HG03342 (cell line): Measurements from ENCODE around the gene AK1.
A peak's percentile ranks its signal among the peaks of the same experiment; 100 is the strongest.

Experiments
- ATAC-seq: cut with Tn5 transposase; IDR thresholded peaks from one replicate; pipeline ENCODE4 v1.9.1; 2021; ENCODE audit warnings: mild to moderate bottlenecking, moderate library complexity; ENCODE audit not compliant: unreplicated experiment

Gene AK1, protein sequence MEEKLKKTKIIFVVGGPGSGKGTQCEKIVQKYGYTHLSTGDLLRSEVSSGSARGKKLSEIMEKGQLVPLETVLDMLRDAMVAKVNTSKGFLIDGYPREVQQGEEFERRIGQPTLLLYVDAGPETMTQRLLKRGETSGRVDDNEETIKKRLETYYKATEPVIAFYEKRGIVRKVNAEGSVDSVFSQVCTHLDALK

GRCh38 chr9:127877566-127877998 lies at the start of gene AK1:
AK1 (minus strand) TSS chr9:127877675; CDS start chr9:127874617, 3,058 bp downstream.
- no peak for ATAC-seq

- ATAC-seq = no peak
Measured at GRCh38 chr9:127926906-127927200, 49.4 kb upstream of the AK1 start.

GRCh38 chr9:127925959-127926905 lies 48.8 kb upstream of the AK1 start:
- no peak for ATAC-seq

GRCh38 chr9:127924736-127925444 lies 47.4 kb upstream of the AK1 start:
- ATAC-seq = no peak

- ATAC-seq = no peak
Measured at GRCh38 chr9:127923771-127924170, 46.3 kb upstream of the AK1 start.

- ATAC-seq = no peak
Measured at GRCh38 chr9:127923046-127923445, 45.6 kb upstream of the AK1 start.

- ATAC-seq = no peak
Measured at GRCh38 chr9:127921557-127922120, 44.2 kb upstream of the AK1 start.

DNA sequence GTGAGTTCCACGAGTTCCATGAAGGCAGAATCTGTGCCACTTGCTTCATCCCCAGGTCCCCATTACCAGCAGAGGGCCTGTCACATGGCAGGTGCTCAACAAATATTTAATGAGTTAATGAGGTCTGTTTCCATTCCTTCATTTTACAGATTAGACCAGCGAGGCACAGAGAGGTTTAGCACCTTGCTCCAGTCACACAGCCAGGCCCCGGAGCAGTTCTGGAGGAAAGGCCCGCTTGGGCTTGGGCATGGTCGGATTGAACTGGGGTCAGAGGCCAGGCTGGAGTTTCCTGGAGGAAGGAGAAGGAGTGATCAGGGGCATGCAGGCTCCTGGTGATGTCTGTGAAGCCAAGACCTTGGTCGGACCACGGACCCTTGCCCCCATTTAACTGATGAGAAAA lies 43.3 kb upstream of the AK1 start:
- no peak for ATAC-seq

DNA sequence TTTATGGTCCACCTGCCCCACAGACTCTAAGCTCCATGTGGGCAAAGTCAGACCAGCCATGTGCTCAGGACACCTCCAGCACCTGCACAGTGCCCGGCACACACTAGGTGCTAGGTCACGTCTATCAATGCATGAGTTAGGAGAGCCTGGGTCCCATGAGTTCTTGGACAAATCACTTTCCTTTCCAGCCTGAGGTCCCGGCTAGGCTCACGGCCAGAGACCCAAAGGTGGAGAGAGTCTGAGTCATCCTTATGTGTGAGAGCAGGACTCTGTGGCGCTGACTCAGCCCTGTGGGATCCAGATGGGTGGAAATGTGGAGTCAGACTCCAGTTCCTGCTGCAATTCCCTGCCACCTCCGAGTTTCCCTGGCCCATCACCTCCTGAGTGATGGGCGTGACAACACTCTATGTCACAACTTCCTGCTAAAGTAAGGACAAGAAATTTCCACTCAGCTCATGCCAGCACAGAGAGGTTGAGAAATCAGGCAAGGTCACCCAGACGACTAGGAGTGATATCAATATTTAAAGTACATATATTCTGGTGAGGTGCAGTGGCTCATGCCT lies 41.9 kb upstream of the AK1 start:
- no peak for ATAC-seq

- ATAC-seq = no peak
Measured at GRCh38 chr9:127918183-127919107, 41.0 kb upstream of the AK1 start.

GRCh38 chr9:127917603-127918002 lies 40.1 kb upstream of the AK1 start:
- no peak for ATAC-seq

DNA sequence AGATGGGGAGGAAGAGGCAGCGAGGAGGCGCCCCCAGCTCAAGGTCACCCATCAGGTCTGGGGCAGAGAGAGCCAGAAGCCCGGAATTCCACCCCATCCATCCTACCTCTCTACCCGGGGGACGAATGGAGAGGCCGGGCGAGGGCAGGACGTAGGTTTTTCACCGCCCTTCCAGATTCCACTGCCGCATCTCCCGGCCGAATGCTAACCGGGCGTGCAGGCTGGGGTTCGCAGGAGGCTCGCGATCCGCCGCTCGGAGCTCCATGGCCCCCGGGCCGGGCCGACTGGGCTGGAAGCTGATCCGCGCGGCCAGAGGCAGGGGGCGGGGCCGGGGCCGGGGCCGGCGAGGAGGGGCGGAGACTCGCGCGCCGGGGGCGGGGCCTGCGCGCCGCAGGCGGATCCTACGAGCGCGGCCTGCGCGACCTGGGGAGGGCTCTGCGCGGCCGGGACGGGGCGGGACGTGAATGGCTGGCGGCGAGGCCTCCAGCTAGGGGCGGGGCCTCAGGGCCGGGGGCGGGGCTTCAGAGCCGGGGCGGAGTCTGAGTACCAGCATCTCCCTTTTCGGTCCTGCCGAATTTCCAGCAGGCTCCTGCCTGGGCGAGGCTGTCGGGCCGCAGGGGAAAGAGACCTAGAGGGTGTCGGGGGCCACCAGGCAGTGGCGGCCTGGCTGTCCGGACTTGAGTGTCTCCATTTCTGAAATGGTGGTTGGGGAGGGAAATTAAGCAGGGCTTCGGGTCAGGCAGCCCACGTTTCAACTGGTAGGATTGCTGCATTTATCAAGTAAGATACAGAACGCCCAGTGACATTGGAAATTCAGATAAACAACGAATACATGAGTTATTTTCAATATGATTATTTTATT lies 39.5 kb upstream of the AK1 start, which contains the start of gene ST6GALNAC4:
Gene ST6GALNAC4, minus strand, starts transcription at position 322 of the 862 bp plus-strand sequence. CDS start 622 bp downstream, outside the sequence.
- peak; percentile 68 for ATAC-seq

DNA sequence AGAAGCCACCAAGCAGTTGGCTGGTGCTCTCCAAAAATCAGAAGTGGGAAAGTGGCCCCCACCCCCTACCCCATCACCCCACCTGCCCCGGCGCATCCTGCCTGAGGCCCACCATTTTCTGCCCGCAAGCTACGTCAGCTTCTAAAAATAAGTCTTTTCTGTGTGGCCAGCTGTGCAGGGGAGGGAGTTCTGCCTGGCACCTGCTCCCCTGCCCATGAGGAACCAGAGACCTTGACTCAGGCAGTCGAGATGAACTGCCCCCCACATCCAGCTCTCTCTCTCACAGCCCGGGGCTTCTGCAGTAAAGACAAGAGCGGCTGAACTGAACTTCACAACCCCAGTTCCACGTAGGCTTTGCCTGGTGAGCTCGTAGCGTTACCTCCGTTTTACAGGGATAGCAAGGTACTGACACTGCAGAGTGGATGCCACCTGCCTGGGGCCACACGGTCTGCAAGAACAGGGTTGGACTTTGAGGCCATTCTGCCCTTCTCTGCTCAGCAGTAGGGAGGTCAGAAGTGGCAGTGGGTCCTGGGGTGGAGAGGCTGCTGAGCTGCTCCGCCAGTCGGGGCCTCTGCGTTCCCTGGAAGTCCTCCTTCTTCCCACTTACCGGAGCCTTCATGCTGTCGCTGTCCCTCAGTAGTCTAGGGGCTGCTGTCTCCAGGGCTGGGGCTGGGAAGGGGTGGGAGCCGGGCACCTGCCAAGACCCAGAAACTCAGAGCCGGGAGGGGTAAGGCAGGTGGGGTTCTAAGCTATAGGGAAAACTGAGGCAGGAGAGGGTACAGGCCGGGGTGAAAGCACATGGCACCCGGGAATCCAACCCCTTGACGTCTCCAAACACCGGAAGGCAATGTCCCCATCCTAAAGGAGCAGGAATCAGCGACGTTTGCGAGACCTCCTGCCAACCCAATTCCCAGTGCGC lies 38.6 kb upstream of the AK1 start:
- ATAC-seq = no peak

- no peak for ATAC-seq
Measured at GRCh38 chr9:127915325-127915752, 37.9 kb upstream of the AK1 start.

GRCh38 chr9:127913682-127914081 lies 36.2 kb upstream of the AK1 start:
- no peak for ATAC-seq

GRCh38 chr9:127912882-127913281 lies 35.4 kb upstream of the AK1 start:
- ATAC-seq = no peak

GRCh38 chr9:127912296-127912695 lies 34.8 kb upstream of the AK1 start:
- no peak for ATAC-seq
